Pancreas (tissue), 10 donors: Measurements from ENCODE around the gene PTX4. TPM values are rescaled to one million over a fixed set of nuclear protein-coding genes. Genes with fewer than 3 reads are reported as not detected.

Experiments
- ATAC-seq, 4 donors: fragments of 200-7000 bp; cut with Tn5 transposase; one replicate each; pipeline versions ENCODE4 v1.8.0 to v1.9.1; 2020; ENCODE audit warnings: mild to moderate bottlenecking in 4 of 4, moderate library complexity in 4 of 4
- DNase-seq, 6 donors: peaks; one replicate each; pipeline ENCODE4 v3.0.0-alpha.2; 2020
- FAIRE-seq: peaks from 2 replicates; lab custom pipeline; 2012; peaks lifted over from hg19 to GRCh38; lab: Jason Lieb, UNC
- H3K27ac ChIP-seq, 4 donors: fragments of 200-600 bp; sonication (generic); 1 replicate in 3 of 4; 2 replicates in 1 of 4; pipeline versions ENCODE4 v1.5.0 to v1.8.0; 2020
- H3K27me3 ChIP-seq, 4 donors: fragments of 200-600 bp; one replicate each; pipeline ENCODE4 v1.8.0; 2021
- H3K36me3 ChIP-seq, 3 donors: fragments of 200-600 bp; sonication (generic) in 1 of 3; one replicate each; pipeline versions ENCODE4 v1.5.0 to v1.8.0; 2020 to 2021
- H3K4me1 ChIP-seq, 3 donors: fragments of 200-600 bp; one replicate each; pipeline ENCODE4 v1.8.0; 2021
- H3K4me3 ChIP-seq, 4 donors: fragments of 200-600 bp; sonication (generic) in 2 of 4; one replicate each; pipeline versions ENCODE4 v1.5.0 to v1.8.0; 2020 to 2021
- H3K9me3 ChIP-seq, 4 donors: fragments of 200-600 bp; one replicate each; pipeline ENCODE4 v1.8.0; 2021
- WGBS, 2 donors: extraction: QIAGEN DNeasy Blood & Tissue Kit; methylation state at CpG; one replicate each; pipeline ENCODE4 v1.1.7; 2013; 5-methylcytosine and 5-hydroxymethylcytosine counted together
- intact Hi-C, 3 donors: fragments of 100-400 bp; cut with DNase I; formaldehyde crosslinking; loops; one replicate each; pipeline versions ENCODE4 v1.11.1 to v1.14.2; 2022
- polyA plus RNA-seq, 2 donors: library from polyadenylated mRNA; stranded (reverse); fragments of 200-250 nt; gene quantifications; one replicate each; pipeline ENCODE4 v1.2.3, GENCODE V29; 2013
- total RNA-seq, 6 donors: library from RNA; stranded (reverse); fragmentation: NEBNext Ultra II Directional in 4 of 6; extraction: Animal tissue kit (Norgen Biotek cat#: 25700) in 4 of 6; gene quantifications; one replicate each; pipeline versions ENCODE4 v1.2.1 to v1.2.4, GENCODE V29; 2021 to 2023
- TF ChIP-seq, protein P1 (sequence below), 4 donors: fragments of 200-600 bp; sonication (generic) in 3 of 4; IDR thresholded peaks; one replicate each; pipeline versions ENCODE4 v1.5.0 to v1.8.0; 2021; ENCODE audit warnings: antibody characterized with exemption in 4 of 4
- donor health status: healthy with polysubstance abuse.
- donor health status: DM: no; HTN: no; CAD: no; lungs with moderate emphysema.
- donor health status: DM: no; HTN: no; CAD: no.
- donor health status: control.
- donor health status: control.
- donor health status: Bipolar disorder and iron deficiency.
- donor health status: DM: yes; HTN: yes; CAD: no.
- donor health status: DM: no; HTN: no; CAD: no.
- donor health status: DM: no; HTN: no; CAD: no.
- donor health status: DM: yes; HTN: yes; CAD: no.

Gene PTX4, protein sequence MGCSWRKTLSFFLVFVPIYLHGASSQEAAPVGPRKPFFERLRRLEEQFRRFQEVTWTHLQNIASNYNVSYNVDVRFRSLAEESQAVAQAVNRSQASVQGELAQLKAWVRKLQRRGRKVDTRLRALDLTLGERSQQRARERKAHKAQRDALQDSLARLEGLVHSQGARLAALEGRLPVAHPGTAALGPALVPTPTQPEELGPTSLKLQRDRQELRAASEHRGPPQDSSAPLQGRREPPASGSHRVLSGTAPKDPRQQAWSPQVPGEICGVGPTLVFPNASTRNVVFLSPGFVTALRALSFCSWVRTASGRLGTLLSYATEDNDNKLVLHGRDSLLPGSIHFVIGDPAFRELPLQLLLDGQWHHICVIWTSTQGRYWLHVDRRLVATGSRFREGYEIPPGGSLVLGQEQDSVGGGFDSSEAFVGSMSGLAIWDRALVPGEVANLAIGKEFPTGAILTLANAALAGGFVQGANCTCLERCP
- total RNA-seq: not detected
- polyA plus RNA-seq: not detected

DNA sequence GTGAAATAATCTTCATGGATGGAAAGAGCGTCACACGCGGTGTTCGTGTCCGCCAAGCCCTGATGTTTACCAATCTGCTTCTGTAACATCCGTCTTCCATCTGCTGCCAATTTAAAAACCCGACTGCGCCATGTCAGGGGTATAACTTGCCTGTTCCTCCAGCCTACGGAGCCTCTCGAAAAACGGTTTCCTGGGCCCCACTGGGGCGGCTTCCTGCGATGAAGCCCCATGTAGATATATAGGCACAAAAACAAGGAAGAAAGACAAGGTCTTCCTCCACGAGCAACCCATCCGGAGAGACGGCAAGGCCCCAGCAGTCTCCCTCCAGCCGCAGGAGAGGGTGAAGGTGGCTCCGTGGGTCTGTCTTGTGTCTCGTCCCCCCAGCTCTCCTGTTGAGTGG lies at the start of gene PTX4:
PTX4 (minus strand) TSS at position 326 of the 400 bp plus-strand sequence; CDS start at position 291, 35 bp downstream.
- TF ChIP-seq, protein P1, sequence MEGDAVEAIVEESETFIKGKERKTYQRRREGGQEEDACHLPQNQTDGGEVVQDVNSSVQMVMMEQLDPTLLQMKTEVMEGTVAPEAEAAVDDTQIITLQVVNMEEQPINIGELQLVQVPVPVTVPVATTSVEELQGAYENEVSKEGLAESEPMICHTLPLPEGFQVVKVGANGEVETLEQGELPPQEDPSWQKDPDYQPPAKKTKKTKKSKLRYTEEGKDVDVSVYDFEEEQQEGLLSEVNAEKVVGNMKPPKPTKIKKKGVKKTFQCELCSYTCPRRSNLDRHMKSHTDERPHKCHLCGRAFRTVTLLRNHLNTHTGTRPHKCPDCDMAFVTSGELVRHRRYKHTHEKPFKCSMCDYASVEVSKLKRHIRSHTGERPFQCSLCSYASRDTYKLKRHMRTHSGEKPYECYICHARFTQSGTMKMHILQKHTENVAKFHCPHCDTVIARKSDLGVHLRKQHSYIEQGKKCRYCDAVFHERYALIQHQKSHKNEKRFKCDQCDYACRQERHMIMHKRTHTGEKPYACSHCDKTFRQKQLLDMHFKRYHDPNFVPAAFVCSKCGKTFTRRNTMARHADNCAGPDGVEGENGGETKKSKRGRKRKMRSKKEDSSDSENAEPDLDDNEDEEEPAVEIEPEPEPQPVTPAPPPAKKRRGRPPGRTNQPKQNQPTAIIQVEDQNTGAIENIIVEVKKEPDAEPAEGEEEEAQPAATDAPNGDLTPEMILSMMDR (IDR thresholded peaks at IDR 0.05): no peak
- FAIRE-seq: no peak
- intact Hi-C loops: no loop called here

DNA sequence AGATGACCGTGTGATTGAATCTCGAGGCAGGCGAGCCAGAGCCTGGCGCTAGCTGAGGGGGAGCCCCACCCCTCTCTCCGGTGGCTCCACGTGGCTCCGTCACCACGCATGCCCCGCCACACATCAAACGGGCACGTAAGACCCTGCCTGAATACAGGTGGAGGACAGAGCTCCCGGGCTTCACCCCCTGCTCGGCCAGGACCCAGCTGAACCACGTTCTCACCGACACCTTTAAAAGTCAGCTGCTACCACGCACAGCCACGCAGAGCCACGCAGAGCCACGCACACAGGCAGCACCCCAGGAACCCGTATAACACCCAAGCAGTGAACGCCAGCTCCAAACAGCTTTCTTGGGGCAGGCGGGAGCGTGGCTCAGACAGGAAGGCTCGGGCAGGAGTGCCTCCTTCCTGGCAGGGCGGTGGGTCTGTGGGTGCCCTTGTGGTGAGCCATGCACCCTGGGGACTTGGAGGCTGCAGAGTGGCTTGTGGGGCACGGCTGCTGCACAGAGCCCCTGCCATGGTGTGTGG lies 49.1 kb upstream of the PTX4 start:
- H3K27me3 ChIP-seq: no peaks in the 10 kb centered on the region
- H3K27ac ChIP-seq: no peak overlapping the region
- TF ChIP-seq, protein P1 (IDR thresholded peaks at IDR 0.05): no peak
- no peaks in the 10 kb centered on the region for H3K9me3 ChIP-seq
- FAIRE-seq: no peak
- no peak for DNase-seq
- intact Hi-C loops: no loop called here
- no peak for ATAC-seq
- no peaks in the 10 kb centered on the region for H3K36me3 ChIP-seq
- no peaks in the 10 kb centered on the region for H3K4me1 ChIP-seq
- H3K4me3 ChIP-seq: no peak overlapping the region
- 84 to 87% methylated on average over 24 to 26 of the region's 26 CpGs for WGBS, 2 donors

More for the DNA sequence above, at the start of gene PTX4:
- H3K27ac ChIP-seq: no peak within 1 kb of the TSS
- no peaks in the 10 kb centered on the region for H3K27me3 ChIP-seq
- ATAC-seq (no peak), DNase-seq (no peak)
- H3K4me1 ChIP-seq: peaks cover 5 to 6% (median 5%) of the 10 kb centered on the region in 3 donors
- no peaks in the 10 kb centered on the region for H3K36me3 ChIP-seq
- no peaks in the 10 kb centered on the region for H3K9me3 ChIP-seq
- WGBS, 2 donors: 73 to 83% methylated on average over 19 of the region's 19 CpGs
- no peak within 1 kb of the TSS for H3K4me3 ChIP-seq

DNA sequence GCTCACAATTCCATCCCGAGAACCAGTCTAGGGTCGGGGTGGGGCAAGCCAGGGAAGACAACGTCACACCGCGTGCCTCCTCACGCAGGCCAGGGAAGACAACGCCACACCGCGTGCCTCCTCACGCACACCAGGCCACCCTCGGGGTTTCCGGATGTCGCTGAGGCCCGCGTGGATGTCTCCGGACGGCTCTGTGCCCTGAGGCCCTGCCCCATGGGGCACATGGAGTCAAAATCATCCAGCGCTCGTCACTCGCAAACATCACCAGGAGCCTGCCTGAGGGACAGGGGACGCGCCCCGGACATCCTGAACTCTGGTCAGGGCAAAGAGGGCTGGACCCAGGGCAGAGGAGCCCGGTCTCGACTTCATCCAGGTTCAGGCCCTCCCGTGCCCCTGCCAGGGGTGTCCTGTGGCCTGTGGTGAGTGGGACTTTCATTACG lies 48.4 kb upstream of the PTX4 start:
- 89% methylated on average over 27 of the region's 27 CpGs for WGBS, 2 donors
- no peaks in the 10 kb centered on the region for H3K36me3 ChIP-seq
- no peaks in the 10 kb centered on the region for H3K9me3 ChIP-seq
- H3K4me1 ChIP-seq: no peaks in the 10 kb centered on the region
- no peaks in the 10 kb centered on the region for H3K27me3 ChIP-seq
- DNase-seq (no peak), FAIRE-seq (no peak), ATAC-seq (no peak)
- TF ChIP-seq, protein P1 (IDR thresholded peaks at IDR 0.05): no peak
- H3K4me3 ChIP-seq: peak overlapping the region in 1 of 4 donors; percentile 41
- intact Hi-C loops: no loop called here
- H3K27ac ChIP-seq: no peak overlapping the region

DNA sequence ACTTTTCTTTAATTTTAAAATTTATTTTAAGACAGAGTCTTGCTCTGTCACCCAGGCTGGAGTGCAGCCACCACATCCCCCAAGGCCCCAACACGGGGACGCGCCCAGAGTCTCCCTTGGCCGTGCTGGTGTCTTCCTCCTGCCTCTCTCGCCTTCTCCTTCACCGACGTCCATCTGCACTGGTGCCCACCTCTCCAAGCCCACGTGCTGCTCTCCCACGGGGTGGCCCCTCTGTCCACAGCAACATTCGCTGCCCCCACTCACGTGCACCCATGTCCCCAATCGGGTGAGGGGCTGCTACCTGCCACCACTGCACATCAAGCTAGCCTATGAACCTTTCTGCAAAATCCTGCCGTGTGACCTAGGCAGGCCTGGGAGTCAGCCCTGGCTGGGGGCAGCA lies 47.9 kb upstream of the PTX4 start:
- no peaks in the 10 kb centered on the region for H3K36me3 ChIP-seq
- TF ChIP-seq, protein P1 (IDR thresholded peaks at IDR 0.05): no peak
- DNase-seq: no peak
- H3K9me3 ChIP-seq: no peaks in the 10 kb centered on the region
- H3K4me3 ChIP-seq: peak overlapping the region in 2 of 4 donors; percentile 34 to 41
- no peak for FAIRE-seq
- no peak for ATAC-seq
- WGBS, 2 donors: 76 to 82% methylated on average over 13 of the region's 13 CpGs
- no peaks in the 10 kb centered on the region for H3K27me3 ChIP-seq
- no peaks in the 10 kb centered on the region for H3K4me1 ChIP-seq
- no peak overlapping the region for H3K27ac ChIP-seq
- intact Hi-C loops: no loop called here
